ENCODE data around the gene CDK15.

GRCh38 chr2:201926067-201926466 lies 119.7 kb downstream of the CDK15 start:
- TF ChIP-seq CTCF (IDR thresholded peaks at IDR 0.05) (no peak), POLR2A (IDR thresholded peaks at IDR 0.05) (no peak)

Measured in right lobe of liver (tissue), 4 donors.